B cell (primary cell): ENCODE data around the gene EFNA5. TPM values are rescaled to one million over a fixed set of nuclear protein-coding genes. Genes with fewer than 3 reads are reported as not detected.
"Not testable (repeated sequence)": the region's sequence is repeated elsewhere in the genome, so short reads cannot be mapped to it uniquely, and the experiment has no call there.

Source experiments
- ATAC-seq: fragments of 200-7000 bp; cut with Tn5 transposase; one replicate; pipeline ENCODE4 v1.10.0; 2021; ENCODE audit warnings: low read depth, mild to moderate bottlenecking, moderate number of reproducible peaks, moderate library complexity
- CTCF ChIA-PET: fragments of 350-600 bp; sonication (Branson Sonifier 250); formaldehyde crosslinking; loops from one replicate; lab custom pipeline; 2021; ENCODE audit warnings: antibody characterized with exemption, inconsistent platforms; lab: Charles Lee
- POLR2A ChIA-PET: fragments of 350-600 bp; sonication (Branson Sonifier 250); formaldehyde crosslinking; loops from one replicate; lab custom pipeline; 2021; ENCODE audit warnings: antibody characterized with exemption; lab: Charles Lee
- DNase-seq: peaks from one replicate; pipeline ENCODE4 v3.0.0; 2013
- H2AFZ ChIP-seq: 2 replicates; pipeline ENCODE4 v1.6.1; 2012; ENCODE audit warnings: mild to moderate bottlenecking, low read depth, low read length; ENCODE audit not compliant: insufficient read depth, poor library complexity, severe bottlenecking
- H3K27ac ChIP-seq, 2 donors: 1 replicate in 1 of 2; 2 replicates in 1 of 2; pipeline ENCODE4 v1.5.1; 2012 to 2013; ENCODE audit warnings: low read length in 2 of 2, mild to moderate bottlenecking in 2 of 2, moderate library complexity in 1 of 2
- H3K27me3 ChIP-seq, 4 experiments: fragments of 200-600 bp in 1 of 4; sonication (generic) in 1 of 4; replicated peaks in 1 of 4; 1 replicate in 2 of 4; 2 replicates in 2 of 4; pipeline versions ENCODE4 v1.6.1 to v1.7.0; 2013 to 2016; ENCODE audit warnings: low read length in 3 of 4, mild to moderate bottlenecking in 2 of 4, mixed read lengths in 1 of 4, moderate library complexity in 1 of 4; ENCODE audit not compliant: insufficient read depth in 4 of 4, control insufficient read depth in 3 of 4; ENCODE audit errors: control extremely low read depth in 1 of 4
- H3K36me3 ChIP-seq, 2 experiments: replicated peaks in 1 of 2; 1 replicate in 1 of 2; 2 replicates in 1 of 2; pipeline versions ENCODE4 v1.6.1 to v1.7.1; 2013; ENCODE audit warnings: low read length in 1 of 2; ENCODE audit not compliant: insufficient read depth in 2 of 2, control insufficient read depth in 1 of 2; ENCODE audit errors: control extremely low read depth in 1 of 2, extremely low read depth in 1 of 2
- H3K4me1 ChIP-seq, 2 donors: fragments of 200-600 bp in 1 of 2; sonication (generic) in 1 of 2; 1 replicate in 1 of 2; 2 replicates in 1 of 2; pipeline versions ENCODE4 v1.5.1 to v1.6.1; 2013 to 2017; ENCODE audit warnings: low read length in 2 of 2; ENCODE audit not compliant: control insufficient read depth in 2 of 2, insufficient read depth in 2 of 2
- H3K4me2 ChIP-seq: replicated peaks from 2 replicates; pipeline ENCODE3; 2012; ENCODE audit warnings: mild to moderate bottlenecking, low read depth, low read length; ENCODE audit not compliant: poor library complexity, severe bottlenecking
- H3K4me3 ChIP-seq, 5 experiments: fragments of 200-600 bp in 1 of 5; sonication (generic) in 1 of 5; 1 replicate in 3 of 5; 2 replicates in 2 of 5; pipeline versions ENCODE4 v1.5.1 to v1.7.0; 2011 to 2016; ENCODE audit warnings: low read length in 4 of 5, mild to moderate bottlenecking in 4 of 5, low read depth in 2 of 5, control low read depth in 1 of 5, moderate library complexity in 1 of 5; ENCODE audit not compliant: insufficient read depth in 1 of 5; ENCODE audit errors: control extremely low read depth in 1 of 5, extremely low read depth in 1 of 5
- H3K79me2 ChIP-seq: fragments of 200-600 bp; sonication (generic); one replicate; pipeline ENCODE4 v1.6.0; 2016; ENCODE audit warnings: low read length; ENCODE audit not compliant: control insufficient read depth, insufficient read depth
- H3K9ac ChIP-seq: fragments of 200-600 bp; sonication (generic); 2 replicates; pipeline ENCODE4 v1.6.1; 2017; ENCODE audit warnings: mild to moderate bottlenecking, low read length, moderate library complexity
- H3K9me3 ChIP-seq, 3 donors: one replicate each; pipeline versions ENCODE4 v1.6.1 to v1.7.1; 2013; ENCODE audit warnings: low read length in 2 of 3; ENCODE audit not compliant: control insufficient read depth in 2 of 3, insufficient read depth in 1 of 3; ENCODE audit errors: control extremely low read depth in 1 of 3
- H4K20me1 ChIP-seq: 2 replicates; pipeline ENCODE4 v1.6.0; 2012; ENCODE audit warnings: mild to moderate bottlenecking, low read length; ENCODE audit not compliant: insufficient read depth, control insufficient read depth, poor library complexity, severe bottlenecking
- H3K27ac Mint-ChIP-seq: one replicate; pipeline ENCODE4 v1.8.0; 2021; ENCODE audit warnings: mixed read lengths
- H3K27me3 Mint-ChIP-seq: one replicate; pipeline ENCODE4 v1.8.0; 2021; ENCODE audit warnings: mixed read lengths
- H3K4me1 Mint-ChIP-seq: one replicate; pipeline ENCODE4 v1.8.0; 2021; ENCODE audit warnings: mixed read lengths
- H3K4me3 Mint-ChIP-seq: one replicate; pipeline ENCODE4 v1.8.0; 2021; ENCODE audit warnings: mixed read lengths
- H3K9me3 Mint-ChIP-seq: one replicate; pipeline ENCODE4 v1.8.0; 2022; ENCODE audit warnings: mixed read lengths; ENCODE audit not compliant: insufficient read depth
- EZH2 ChIP-seq: IDR thresholded peaks from 2 replicates; pipeline ENCODE4 v1.6.1; 2012; ENCODE audit warnings: borderline replicate concordance, low read depth, mild to moderate bottlenecking, moderate library complexity, low read length; ENCODE audit not compliant: insufficient read depth, poor library complexity, severe bottlenecking
- WGBS: methylation state at CpG from one replicate; pipeline ENCODE4 v1.1.5; 2013; ENCODE audit warnings: missing lambda C conversion rate; ENCODE audit not compliant: insufficient coverage; 5-methylcytosine and 5-hydroxymethylcytosine counted together
- intact Hi-C: fragments of 100-400 bp; cut with micrococcal nuclease; formaldehyde crosslinking; loops from one replicate; pipeline ENCODE4 v1.10.0; 2022
- polyA plus RNA-seq: library from polyadenylated mRNA; depleted of rRNA; stranded (reverse); fragments of >200 nt; gene quantifications from 2 replicates; pipeline ENCODE4 v1.2.3, GENCODE V29; 2012
- total RNA-seq, 2 donors: library from RNA; stranded (reverse); fragments of 120-200 nt in 1 of 2; gene quantifications; 1 replicate in 1 of 2; 2 replicates in 1 of 2; pipeline versions ENCODE4 v1.2.3 to v1.2.4, GENCODE V29; 2013 to 2022
- TF ChIP-seq, protein P1 (sequence below): fragments of 200-600 bp; IDR thresholded peaks from one replicate; pipeline ENCODE4 v1.8.0; 2022; ENCODE audit warnings: antibody characterized with exemption, mild to moderate bottlenecking

EFNA5 gene
- total and polyA plus RNA-seq, 2 donors (not counting 1 experiment from before 2014, with no cell fraction given) = not detected

DNA sequence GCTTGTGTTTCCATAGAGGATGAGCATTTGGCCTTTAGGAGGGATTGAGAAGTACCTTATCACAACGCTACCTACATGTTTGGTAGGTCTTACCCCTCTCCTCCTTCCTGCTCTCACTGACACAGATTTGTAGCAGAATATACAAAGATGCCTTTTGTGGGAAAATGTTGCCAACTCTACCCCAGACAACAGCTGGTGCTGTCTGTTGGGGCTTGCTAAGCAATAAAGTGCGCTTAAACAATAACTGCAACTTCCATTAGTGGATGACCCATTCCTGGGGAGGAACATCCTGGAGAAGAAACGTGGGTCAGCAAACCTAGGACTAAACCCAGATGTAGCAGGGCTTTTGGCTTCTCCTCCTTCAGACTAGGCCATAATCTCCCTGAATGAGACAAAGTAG, 174.3 kb downstream of the EFNA5 start:
- no peak overlapping the region for H3K4me3 Mint-ChIP-seq

DNA sequence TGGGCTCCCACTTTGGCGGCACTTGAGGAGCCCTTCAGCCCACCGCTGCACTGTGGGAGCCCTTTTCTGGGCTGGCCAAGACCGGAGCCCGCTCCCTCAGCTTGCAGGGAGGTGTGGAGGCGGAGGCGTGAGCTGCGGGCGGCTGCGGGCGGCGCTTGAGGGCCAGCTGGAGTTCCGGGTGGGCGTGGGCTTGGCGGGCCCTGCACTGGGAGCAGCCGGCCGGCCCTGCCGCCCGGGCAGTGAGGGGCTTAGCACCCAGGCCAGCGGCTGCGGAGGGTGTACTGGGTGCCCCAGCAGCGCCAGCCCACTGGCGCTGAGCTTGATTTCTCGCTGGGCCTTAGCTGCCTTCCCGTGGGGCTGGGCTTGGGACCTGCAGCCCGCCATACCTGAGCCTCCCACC, 176.6 kb downstream of the EFNA5 start:
- H3K36me3 ChIP-seq, H3K4me1 Mint-ChIP-seq, H4K20me1 ChIP-seq, H3K9ac ChIP-seq, H3K27me3 Mint-ChIP-seq, H3K4me1 ChIP-seq, H3K9me3 ChIP-seq, POLR2A ChIA-PET, H2AFZ ChIP-seq, H3K79me2 ChIP-seq, H3K27ac Mint-ChIP-seq, H3K4me3 Mint-ChIP-seq, H3K27ac ChIP-seq, intact Hi-C loops, H3K9me3 Mint-ChIP-seq, CTCF ChIA-PET, H3K4me2 ChIP-seq, H3K27me3 ChIP-seq, DNase-seq, ATAC-seq, H3K4me3 ChIP-seq: not testable (repeated sequence)
- WGBS = 87% methylated on average over 25 of the region's 25 CpGs

More for the DNA sequence above, 174.3 kb downstream of the EFNA5 start:
- intact Hi-C loops = no loop called here
- ATAC-seq = no peak
- Histone ChIP-seq H3K4me3 (no peak overlapping the region), H3K4me1 (no peaks in the 10 kb centered on the region), H3K36me3 (no peaks in the 10 kb centered on the region), H3K4me2 (no peak overlapping the region), H2AFZ (no peak overlapping the region), H3K27ac (no peak overlapping the region), H3K27me3 (no peaks in the 10 kb centered on the region), H3K79me2 (no peaks in the 10 kb centered on the region), H3K9ac (no peak overlapping the region), H3K9me3 (no peaks in the 10 kb centered on the region), H4K20me1 (no peaks in the 10 kb centered on the region)
- H3K27ac Mint-ChIP-seq = no peak overlapping the region
- no peaks in the 10 kb centered on the region for H3K4me1 Mint-ChIP-seq
- H3K9me3 Mint-ChIP-seq = no peaks in the 10 kb centered on the region
- no peaks in the 10 kb centered on the region for H3K27me3 Mint-ChIP-seq
- WGBS = no CpG with 5 or more reads among the region's 3 CpGs
- POLR2A ChIA-PET = no interaction called here
- CTCF ChIA-PET = interaction anchor here (1.2 kb wide), 1 partner anchor 9 kb away, joined by 3 read pairs; no protein-coding TSS in a partner anchor
- TF ChIP-seq EZH2 = no peak
- TF ChIP-seq, protein P1, sequence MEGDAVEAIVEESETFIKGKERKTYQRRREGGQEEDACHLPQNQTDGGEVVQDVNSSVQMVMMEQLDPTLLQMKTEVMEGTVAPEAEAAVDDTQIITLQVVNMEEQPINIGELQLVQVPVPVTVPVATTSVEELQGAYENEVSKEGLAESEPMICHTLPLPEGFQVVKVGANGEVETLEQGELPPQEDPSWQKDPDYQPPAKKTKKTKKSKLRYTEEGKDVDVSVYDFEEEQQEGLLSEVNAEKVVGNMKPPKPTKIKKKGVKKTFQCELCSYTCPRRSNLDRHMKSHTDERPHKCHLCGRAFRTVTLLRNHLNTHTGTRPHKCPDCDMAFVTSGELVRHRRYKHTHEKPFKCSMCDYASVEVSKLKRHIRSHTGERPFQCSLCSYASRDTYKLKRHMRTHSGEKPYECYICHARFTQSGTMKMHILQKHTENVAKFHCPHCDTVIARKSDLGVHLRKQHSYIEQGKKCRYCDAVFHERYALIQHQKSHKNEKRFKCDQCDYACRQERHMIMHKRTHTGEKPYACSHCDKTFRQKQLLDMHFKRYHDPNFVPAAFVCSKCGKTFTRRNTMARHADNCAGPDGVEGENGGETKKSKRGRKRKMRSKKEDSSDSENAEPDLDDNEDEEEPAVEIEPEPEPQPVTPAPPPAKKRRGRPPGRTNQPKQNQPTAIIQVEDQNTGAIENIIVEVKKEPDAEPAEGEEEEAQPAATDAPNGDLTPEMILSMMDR = no peak
- DNase-seq = no peak
